ENCODE data around the gene MGAT5B.

DNA sequence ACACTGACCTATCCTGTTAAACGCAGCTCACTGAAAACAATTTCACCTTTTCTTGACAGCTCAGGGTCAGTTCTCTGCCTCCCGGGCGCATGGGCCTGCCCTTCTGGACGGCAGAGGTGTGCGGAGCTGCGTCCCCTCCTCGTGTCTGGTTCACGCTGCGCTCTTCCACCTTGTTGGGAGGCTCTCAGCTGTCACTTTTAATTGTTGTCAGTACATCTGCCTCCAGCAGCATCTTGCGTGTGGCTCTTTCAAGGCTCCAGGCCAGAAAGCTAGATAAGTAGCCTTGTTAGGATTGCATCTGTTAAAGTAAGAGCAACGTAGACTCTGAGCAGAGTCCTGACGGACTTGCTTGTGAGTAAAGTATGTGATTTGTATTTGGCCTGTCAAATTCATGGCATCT lies 59.4 kb downstream of the MGAT5B start:
- TF ChIP-seq, protein P1, sequence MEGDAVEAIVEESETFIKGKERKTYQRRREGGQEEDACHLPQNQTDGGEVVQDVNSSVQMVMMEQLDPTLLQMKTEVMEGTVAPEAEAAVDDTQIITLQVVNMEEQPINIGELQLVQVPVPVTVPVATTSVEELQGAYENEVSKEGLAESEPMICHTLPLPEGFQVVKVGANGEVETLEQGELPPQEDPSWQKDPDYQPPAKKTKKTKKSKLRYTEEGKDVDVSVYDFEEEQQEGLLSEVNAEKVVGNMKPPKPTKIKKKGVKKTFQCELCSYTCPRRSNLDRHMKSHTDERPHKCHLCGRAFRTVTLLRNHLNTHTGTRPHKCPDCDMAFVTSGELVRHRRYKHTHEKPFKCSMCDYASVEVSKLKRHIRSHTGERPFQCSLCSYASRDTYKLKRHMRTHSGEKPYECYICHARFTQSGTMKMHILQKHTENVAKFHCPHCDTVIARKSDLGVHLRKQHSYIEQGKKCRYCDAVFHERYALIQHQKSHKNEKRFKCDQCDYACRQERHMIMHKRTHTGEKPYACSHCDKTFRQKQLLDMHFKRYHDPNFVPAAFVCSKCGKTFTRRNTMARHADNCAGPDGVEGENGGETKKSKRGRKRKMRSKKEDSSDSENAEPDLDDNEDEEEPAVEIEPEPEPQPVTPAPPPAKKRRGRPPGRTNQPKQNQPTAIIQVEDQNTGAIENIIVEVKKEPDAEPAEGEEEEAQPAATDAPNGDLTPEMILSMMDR (conservative IDR thresholded peaks at IDR 0.05; ENCODE audit: low read depth, low read length), result no peak
- TF ChIP-seq EZH2 (IDR thresholded peaks at IDR 0.05; ENCODE audit: low read length, unreplicated experiment), result no peak
- TF ChIP-seq EZH2phosphoT487 (IDR thresholded peaks at IDR 0.05; ENCODE audit: borderline replicate concordance, low read length), result no peak
